GM19239 (cell line): ENCODE results near the gene GTF2I.
A peak's percentile ranks its signal among the peaks of the same experiment; 100 is the strongest.
"Not testable (repeated sequence)": the region's sequence is repeated elsewhere in the genome, so short reads cannot be mapped to it uniquely, and the experiment has no call there.

Experiments used
- DNase-seq: peaks from one replicate; pipeline ENCODE4 v3.0.0; 2011; ENCODE audit warnings: low spot score; ENCODE audit not compliant: insufficient read length
- FAIRE-seq: peaks from 2 replicates; lab custom pipeline; 2011; peaks lifted over from hg19 to GRCh38; lab: Jason Lieb, UNC

GTF2I gene

GRCh38 chr7:74655768-74656440 is 1.6 kb upstream of the GTF2I start:
- no peak for FAIRE-seq
- DNase-seq: no peak

GRCh38 chr7:74656441-74656836 is 1.1 kb upstream of the GTF2I start:
- DNase-seq (no peak), FAIRE-seq (no peak)

- FAIRE-seq: peak; percentile 71
These were observed 454 bp upstream of the GTF2I start for GRCh38 chr7:74656837-74657691.

GRCh38 chr7:74658178-74659004 is 873 bp downstream of the GTF2I start:
- FAIRE-seq (peak; percentile 35), DNase-seq (peak; percentile 82)

More at GRCh38 chr7:74656837-74657691, 454 bp upstream of the GTF2I start:
- peak; percentile 84 for DNase-seq

- not testable (repeated sequence) for FAIRE-seq, DNase-seq
These were observed 2.7 kb downstream of the GTF2I start for GRCh38 chr7:74660202-74660601.

- FAIRE-seq: peak; percentile 18
- DNase-seq: not testable (repeated sequence)
These were observed 4.6 kb downstream of the GTF2I start for GRCh38 chr7:74661836-74662794.

- FAIRE-seq: no peak
- no peak for DNase-seq
These were observed 7.9 kb downstream of the GTF2I start for GRCh38 chr7:74665296-74665938.

- not testable (repeated sequence) for DNase-seq, FAIRE-seq
These were observed 9.5 kb downstream of the GTF2I start for GRCh38 chr7:74667013-74667412.

- DNase-seq, FAIRE-seq: not testable (repeated sequence)
These were observed 10.0 kb downstream of the GTF2I start for GRCh38 chr7:74667520-74667919.

- DNase-seq (no peak), FAIRE-seq (no peak)
These were observed 14.1 kb downstream of the GTF2I start for GRCh38 chr7:74671602-74672001.

GRCh38 chr7:74672343-74672915 is 14.9 kb downstream of the GTF2I start:
- FAIRE-seq: no peak
- no peak for DNase-seq

GRCh38 chr7:74674166-74674565 is 16.6 kb downstream of the GTF2I start:
- DNase-seq: no peak
- FAIRE-seq: no peak

GRCh38 chr7:74682829-74683228 is 25.3 kb downstream of the GTF2I start:
- no peak for FAIRE-seq
- no peak for DNase-seq

GRCh38 chr7:74683799-74684198 is 26.3 kb downstream of the GTF2I start:
- FAIRE-seq (no peak), DNase-seq (no peak)

GRCh38 chr7:74684473-74684872 is 27.0 kb downstream of the GTF2I start:
- FAIRE-seq: no peak
- no peak for DNase-seq

GRCh38 chr7:74684921-74685320 is 27.4 kb downstream of the GTF2I start:
- FAIRE-seq (no peak), DNase-seq (no peak)

GRCh38 chr7:74690474-74690873 is 33.0 kb downstream of the GTF2I start:
- FAIRE-seq: no peak

GRCh38 chr7:74704419-74704818 is 46.9 kb downstream of the GTF2I start:
- FAIRE-seq, DNase-seq: not testable (repeated sequence)

More at GRCh38 chr7:74690474-74690873, 33.0 kb downstream of the GTF2I start:
- DNase-seq: no peak
